Measurements from ENCODE around the gene IRAK2. TPM values are rescaled to one million over a fixed set of nuclear protein-coding genes. Genes with fewer than 3 reads are reported as not detected.
"Not testable (repeated sequence)": the region's sequence is repeated elsewhere in the genome, so short reads cannot be mapped to it uniquely, and the experiment has no call there.

IRAK2 gene
- total RNA-seq, 1 donor from 2014 or later = 5.1 TPM

DNA sequence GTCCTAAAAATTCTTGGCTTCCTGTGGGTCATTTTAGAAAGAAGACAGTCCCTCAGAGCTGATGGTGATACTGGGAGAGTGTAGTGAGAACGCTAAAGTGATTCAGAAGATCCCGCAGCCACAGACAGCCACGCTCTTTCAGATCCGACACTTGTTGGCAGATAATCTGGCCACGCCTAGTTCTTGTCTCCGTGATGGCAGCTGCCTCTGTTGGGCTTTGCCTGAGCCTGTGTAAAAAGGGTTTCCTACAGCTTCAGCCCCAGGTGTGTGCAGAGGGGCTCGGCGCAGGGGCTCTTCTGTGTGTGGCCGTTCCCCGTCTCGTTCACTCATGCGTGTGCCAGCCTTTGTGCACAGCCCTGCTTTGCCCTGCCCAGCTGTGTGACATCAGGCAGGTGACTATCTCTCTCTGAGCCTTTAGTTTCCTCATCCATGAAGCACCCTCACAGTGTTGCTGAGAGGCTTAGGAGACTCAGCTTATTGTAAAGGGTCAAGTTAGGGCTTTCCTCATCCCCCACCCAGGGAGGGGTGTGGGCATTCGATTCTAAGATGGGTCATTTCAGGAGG lies 6.3 kb downstream of the IRAK2 start:
- H3K4me3 Mint-ChIP-seq = no peak overlapping the region
- peaks cover 41% of the 10 kb centered on the region for H3K36me3 Mint-ChIP-seq (ENCODE audit: low read depth)
- no peaks in the 10 kb centered on the region for H3K27me3 Mint-ChIP-seq
- intact Hi-C loops (cut with micrococcal nuclease) = no loop called here
- H3K27ac Mint-ChIP-seq = peak overlapping the region; percentile 41
- H3K9me3 Mint-ChIP-seq = no peaks in the 10 kb centered on the region
- peaks cover 34% of the 10 kb centered on the region for H3K4me1 Mint-ChIP-seq
- DNase-seq = no peak

DNA sequence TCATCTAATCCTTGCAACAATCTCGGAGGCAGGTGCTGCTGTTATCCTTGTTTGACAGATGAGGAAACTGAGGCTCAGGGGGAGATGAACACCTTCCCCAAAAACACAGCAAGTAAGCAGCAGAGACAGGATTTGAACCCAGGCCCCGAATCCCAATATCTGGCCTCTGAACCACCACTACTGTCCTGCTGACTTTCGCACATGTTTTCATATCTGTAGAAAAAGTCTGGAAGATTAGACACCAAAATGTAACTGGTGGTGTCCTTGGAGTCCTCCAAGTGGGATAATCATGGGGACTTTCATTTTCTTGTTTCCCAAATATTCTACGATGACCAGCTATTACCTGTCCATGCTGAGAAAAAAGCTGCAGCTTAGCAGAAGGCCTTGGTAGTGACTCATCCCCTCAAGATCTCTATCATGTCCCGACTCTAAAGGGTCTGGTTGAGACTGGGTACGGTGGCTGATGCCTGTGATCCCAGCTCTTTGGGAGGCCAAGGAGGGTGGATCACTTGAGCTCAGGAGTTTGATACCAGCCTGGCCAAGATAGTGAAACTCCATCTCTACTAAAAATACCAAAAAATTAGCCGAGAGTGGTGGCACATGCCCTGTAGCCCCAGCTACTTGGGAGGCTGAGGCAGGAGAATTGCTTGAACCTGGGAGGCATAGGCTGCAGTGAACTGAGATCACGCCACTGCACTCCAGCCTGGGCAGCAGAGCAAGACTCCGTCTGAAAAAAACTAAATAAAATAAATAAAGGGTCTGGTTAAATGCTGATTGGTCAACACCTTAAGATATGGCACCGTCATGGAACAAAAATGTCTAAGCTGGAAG lies 8.6 kb downstream of the IRAK2 start:
- no peaks in the 10 kb centered on the region for H3K9me3 Mint-ChIP-seq
- H3K36me3 Mint-ChIP-seq (ENCODE audit: low read depth) = peaks cover 40% of the 10 kb centered on the region
- H3K27me3 Mint-ChIP-seq = no peaks in the 10 kb centered on the region
- peaks cover 22% of the 10 kb centered on the region for H3K4me1 Mint-ChIP-seq
- peak overlapping the region; percentile 87 for H3K27ac Mint-ChIP-seq
- intact Hi-C loops (cut with micrococcal nuclease) = loop anchor here (2.0 kb wide), 1 partner anchor 13 kb away; no protein-coding TSS in a partner anchor
- DNase-seq = no peak
- no peak overlapping the region for H3K4me3 Mint-ChIP-seq

DNA sequence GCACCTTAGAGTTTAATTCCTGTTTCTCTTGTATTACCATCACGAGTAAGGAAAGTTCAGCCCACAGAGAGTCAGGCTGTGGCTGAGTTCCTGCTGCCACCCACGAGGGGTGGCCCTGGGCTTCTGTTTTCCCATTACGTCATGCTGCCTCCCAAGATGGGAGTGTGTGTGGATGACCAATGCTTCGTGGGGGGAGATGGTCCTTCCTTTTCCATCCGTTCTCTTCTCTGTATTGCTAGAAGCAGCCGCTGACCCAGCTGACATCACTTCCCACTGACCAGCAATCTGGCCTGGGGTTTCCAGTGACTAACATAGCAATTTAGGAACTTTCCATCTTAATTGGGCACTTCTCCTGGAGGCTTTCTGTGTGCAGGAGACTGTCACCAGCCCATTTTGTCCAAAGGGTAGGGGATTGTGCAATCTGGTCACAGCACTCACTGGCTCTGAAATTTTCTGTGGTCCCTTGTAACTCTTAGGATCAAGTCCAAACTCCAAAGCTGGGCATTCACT lies 9.3 kb downstream of the IRAK2 start:
- intact Hi-C loops (cut with micrococcal nuclease) = loop anchor here (2.0 kb wide), 1 partner anchor 13 kb away; no protein-coding TSS in a partner anchor
- Mint-ChIP-seq H3K27me3 (no peaks in the 10 kb centered on the region), H3K27ac (peak overlapping the region; percentile 87), H3K4me3 (peak overlapping the region; percentile 52), H3K4me1 (peaks cover 19% of the 10 kb centered on the region), H3K36me3 (ENCODE audit: low read depth) (peaks cover 36% of the 10 kb centered on the region), H3K9me3 (no peaks in the 10 kb centered on the region)
- peak; percentile 56 for DNase-seq

DNA sequence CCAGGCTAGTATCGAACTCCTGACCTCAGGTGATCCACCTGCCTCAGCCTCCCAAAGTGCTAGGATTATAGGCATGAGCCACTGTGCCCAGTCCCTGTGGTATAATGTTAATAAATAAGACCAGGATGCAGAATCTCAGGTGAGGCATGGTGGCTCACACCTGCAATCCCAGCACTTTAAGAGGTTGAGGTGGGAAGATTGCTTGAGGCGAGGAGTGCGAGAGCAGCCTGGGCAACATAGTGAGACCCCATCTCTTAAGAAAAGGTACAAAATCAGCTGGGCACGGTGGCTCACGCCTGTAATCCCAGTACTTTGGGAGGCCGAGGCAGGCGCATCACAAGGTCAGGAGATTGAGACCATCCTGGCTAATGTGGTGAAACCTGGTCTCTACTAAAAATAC lies 10.6 kb downstream of the IRAK2 start:
- DNase-seq; H3K27me3 Mint-ChIP-seq; H3K27ac Mint-ChIP-seq; intact Hi-C loops (cut with micrococcal nuclease); H3K9me3 Mint-ChIP-seq; H3K4me3 Mint-ChIP-seq: not testable (repeated sequence)
- H3K4me1 Mint-ChIP-seq = peaks cover 20% of the 10 kb centered on the region
- peaks cover 31% of the 10 kb centered on the region for H3K36me3 Mint-ChIP-seq (ENCODE audit: low read depth)

DNA sequence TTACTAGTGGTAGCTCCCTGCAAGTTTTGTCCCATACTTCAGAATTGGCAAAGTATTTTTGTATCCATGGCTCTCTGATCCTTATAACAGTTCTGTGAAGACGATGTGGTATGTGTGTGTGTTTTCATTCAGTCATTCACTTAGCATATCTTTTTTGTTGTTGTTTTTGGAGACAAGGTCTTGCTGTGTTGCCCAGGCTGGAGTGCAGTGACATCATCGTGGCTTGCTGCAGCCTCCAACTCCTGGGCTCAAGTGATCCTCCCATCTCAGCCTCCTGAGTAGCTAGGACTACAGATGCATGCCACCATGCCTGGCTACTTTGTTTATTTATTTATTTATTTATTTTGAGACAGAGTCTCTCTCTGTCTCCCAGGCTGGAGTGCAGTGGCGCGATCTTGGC lies 11.4 kb downstream of the IRAK2 start:
- Mint-ChIP-seq H3K36me3 (ENCODE audit: low read depth) (peaks cover 26% of the 10 kb centered on the region), H3K4me1 (peaks cover 16% of the 10 kb centered on the region)
- intact Hi-C loops (cut with micrococcal nuclease); DNase-seq; H3K27ac Mint-ChIP-seq; H3K4me3 Mint-ChIP-seq; H3K9me3 Mint-ChIP-seq; H3K27me3 Mint-ChIP-seq: not testable (repeated sequence)

DNA sequence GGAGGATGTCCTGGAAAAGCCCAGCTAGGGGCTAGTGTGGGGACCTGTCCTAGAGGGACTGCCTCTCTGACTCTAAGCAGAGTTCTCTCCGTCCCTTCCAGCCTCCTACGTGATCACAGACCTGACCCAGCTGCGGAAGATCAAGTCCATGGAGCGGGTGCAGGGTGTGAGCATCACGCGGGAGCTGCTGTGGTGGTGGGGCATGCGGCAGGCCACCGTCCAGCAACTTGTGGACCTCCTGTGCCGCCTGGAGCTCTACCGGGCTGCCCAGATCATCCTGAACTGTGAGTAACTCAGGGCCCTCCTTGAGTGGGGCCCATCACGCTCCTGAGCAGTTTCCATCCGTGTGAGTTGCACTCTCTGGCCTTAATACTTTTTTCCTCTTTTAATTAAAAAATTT lies 13.0 kb downstream of the IRAK2 start:
- no peak overlapping the region for H3K27ac Mint-ChIP-seq
- no peaks in the 10 kb centered on the region for H3K9me3 Mint-ChIP-seq
- DNase-seq = no peak
- intact Hi-C loops (cut with micrococcal nuclease) = no loop called here
- H3K36me3 Mint-ChIP-seq (ENCODE audit: low read depth) = peaks cover 27% of the 10 kb centered on the region
- no peaks in the 10 kb centered on the region for H3K27me3 Mint-ChIP-seq
- H3K4me3 Mint-ChIP-seq = no peak overlapping the region
- peaks cover 21% of the 10 kb centered on the region for H3K4me1 Mint-ChIP-seq

DNA sequence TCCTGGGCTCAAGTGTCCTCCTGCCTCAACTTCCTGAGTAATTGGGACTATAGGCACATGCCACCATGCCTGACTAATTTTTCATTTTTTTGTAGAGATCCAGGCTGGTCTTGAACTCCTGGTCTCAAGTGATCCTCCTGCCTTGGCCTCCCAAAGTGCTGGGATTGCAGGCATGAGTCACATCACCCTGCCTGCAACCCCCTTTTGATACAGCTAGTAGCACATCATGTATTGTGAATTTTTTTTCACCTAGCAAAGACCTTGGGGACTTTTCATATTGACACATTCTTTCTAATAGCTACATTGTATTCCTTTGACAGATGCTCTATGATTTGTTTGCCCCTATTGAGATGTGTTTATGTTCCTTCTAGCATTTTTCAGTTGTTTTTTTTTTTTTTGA lies 14.2 kb downstream of the IRAK2 start:
- no peak for DNase-seq
- H3K27ac Mint-ChIP-seq = no peak overlapping the region
- peaks cover 13% of the 10 kb centered on the region for H3K4me1 Mint-ChIP-seq
- no peaks in the 10 kb centered on the region for H3K9me3 Mint-ChIP-seq
- H3K4me3 Mint-ChIP-seq = no peak overlapping the region
- intact Hi-C loops (cut with micrococcal nuclease) = no loop called here
- H3K27me3 Mint-ChIP-seq = no peaks in the 10 kb centered on the region
- H3K36me3 Mint-ChIP-seq (ENCODE audit: low read depth) = peaks cover 23% of the 10 kb centered on the region

DNA sequence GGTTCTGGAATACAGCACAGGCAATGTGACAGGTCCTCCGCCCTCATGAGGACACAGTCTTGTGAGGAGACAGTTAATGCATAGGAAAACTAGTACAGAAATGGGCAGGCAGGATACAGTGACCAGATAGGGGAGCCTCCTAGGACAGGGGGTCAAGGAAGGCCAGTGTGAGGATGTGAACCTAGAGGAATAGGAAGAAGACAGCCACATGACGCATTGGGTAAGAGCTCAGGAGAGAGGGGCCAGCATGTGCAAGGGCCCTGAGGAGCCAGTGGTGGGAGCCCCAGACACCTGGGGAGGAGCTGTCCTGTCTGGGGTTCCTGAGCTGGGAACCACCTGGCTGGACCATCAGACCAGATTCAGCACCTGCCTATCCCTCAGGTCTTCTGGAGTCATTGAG lies 15.6 kb downstream of the IRAK2 start:
- Mint-ChIP-seq H3K36me3 (ENCODE audit: low read depth) (peaks cover 21% of the 10 kb centered on the region), H3K9me3 (no peaks in the 10 kb centered on the region), H3K4me3 (no peak overlapping the region), H3K27me3 (no peaks in the 10 kb centered on the region), H3K27ac (no peak overlapping the region), H3K4me1 (peaks cover 11% of the 10 kb centered on the region)
- DNase-seq = no peak
- intact Hi-C loops (cut with micrococcal nuclease) = no loop called here

DNA sequence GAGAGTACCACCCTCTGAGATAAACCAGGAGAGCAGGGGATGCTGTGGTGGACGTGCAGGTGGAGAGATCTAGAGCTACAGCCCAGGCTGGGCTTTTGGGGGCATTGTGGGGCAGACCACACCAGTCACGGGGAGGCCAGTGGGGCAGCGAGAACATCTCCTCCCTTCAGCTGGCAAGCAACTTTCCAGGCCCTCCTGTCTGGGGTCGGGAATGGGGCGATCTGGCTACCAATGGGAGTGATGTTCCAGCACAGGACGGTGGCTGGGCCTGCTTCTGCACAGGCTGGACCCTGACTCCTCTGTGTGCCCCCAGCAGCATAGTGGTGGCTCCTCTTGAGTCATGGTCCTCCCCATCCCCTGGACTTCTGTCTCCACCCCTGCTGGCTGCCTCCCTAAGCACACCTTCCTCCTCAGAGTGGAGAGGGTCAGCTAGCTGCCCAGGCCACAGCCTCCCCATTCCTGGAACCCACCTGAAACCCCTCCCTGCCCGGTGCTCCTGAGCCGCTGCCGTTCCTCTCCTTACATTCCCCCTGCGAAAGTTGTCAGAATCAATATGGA lies 16.1 kb downstream of the IRAK2 start:
- H3K4me1 Mint-ChIP-seq = peaks cover 14% of the 10 kb centered on the region
- H3K27me3 Mint-ChIP-seq = no peaks in the 10 kb centered on the region
- H3K27ac Mint-ChIP-seq = no peak overlapping the region
- H3K36me3 Mint-ChIP-seq (ENCODE audit: low read depth) = peaks cover 20% of the 10 kb centered on the region
- no peak overlapping the region for H3K4me3 Mint-ChIP-seq
- intact Hi-C loops (cut with micrococcal nuclease) = no loop called here
- DNase-seq = no peak
- H3K9me3 Mint-ChIP-seq = no peaks in the 10 kb centered on the region

DNA sequence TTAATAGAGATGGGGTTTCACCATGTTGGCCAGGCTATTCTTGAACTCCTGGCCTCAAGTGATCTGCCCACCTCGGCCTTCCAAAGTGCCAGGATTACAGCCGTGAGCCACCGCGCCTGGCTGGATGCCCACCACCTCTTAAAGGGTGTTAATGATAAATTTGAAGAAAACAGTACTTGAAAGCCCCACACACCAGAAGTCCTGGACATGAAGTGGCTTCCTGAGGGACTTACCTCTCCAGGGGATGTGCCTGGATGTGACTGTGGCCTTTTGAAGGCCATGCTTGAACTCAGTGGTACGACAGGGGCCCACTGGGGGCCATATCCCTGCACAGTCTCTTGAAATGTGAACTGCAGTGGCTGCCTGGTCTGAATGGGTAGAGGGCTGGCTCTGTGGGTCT lies 18.2 kb downstream of the IRAK2 start:
- H3K36me3 Mint-ChIP-seq (ENCODE audit: low read depth) = peaks cover 25% of the 10 kb centered on the region
- no peak for DNase-seq
- intact Hi-C loops (cut with micrococcal nuclease) = no loop called here
- no peaks in the 10 kb centered on the region for H3K27me3 Mint-ChIP-seq
- no peaks in the 10 kb centered on the region for H3K9me3 Mint-ChIP-seq
- no peak overlapping the region for H3K27ac Mint-ChIP-seq
- peaks cover 30% of the 10 kb centered on the region for H3K4me1 Mint-ChIP-seq
- H3K4me3 Mint-ChIP-seq = no peak overlapping the region

DNA sequence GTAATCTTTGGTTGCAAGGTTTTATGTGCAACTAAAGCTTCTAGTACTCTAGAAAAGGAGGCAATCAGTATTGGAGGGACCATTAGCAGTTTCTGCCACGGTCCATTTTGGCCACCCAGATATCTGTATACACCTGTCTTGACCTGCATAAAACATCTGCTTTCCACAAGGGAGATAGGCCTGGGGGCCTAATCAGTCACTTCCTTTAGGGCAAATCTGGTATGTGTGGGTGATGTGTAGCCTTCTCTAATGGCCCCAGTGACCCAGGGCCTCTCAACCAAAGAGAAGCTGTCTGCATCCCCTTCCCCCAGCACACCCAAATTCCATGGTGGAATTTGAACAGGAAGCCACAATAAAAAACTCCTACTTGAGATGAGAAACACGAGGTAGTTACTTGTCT lies 19.5 kb downstream of the IRAK2 start:
- Mint-ChIP-seq H3K27me3 (no peaks in the 10 kb centered on the region), H3K4me1 (peaks cover 34% of the 10 kb centered on the region), H3K4me3 (no peak overlapping the region), H3K9me3 (no peaks in the 10 kb centered on the region), H3K36me3 (ENCODE audit: low read depth) (peaks cover 24% of the 10 kb centered on the region), H3K27ac (peak overlapping the region; percentile 4)
- intact Hi-C loops (cut with micrococcal nuclease) = no loop called here
- DNase-seq = no peak

DNA sequence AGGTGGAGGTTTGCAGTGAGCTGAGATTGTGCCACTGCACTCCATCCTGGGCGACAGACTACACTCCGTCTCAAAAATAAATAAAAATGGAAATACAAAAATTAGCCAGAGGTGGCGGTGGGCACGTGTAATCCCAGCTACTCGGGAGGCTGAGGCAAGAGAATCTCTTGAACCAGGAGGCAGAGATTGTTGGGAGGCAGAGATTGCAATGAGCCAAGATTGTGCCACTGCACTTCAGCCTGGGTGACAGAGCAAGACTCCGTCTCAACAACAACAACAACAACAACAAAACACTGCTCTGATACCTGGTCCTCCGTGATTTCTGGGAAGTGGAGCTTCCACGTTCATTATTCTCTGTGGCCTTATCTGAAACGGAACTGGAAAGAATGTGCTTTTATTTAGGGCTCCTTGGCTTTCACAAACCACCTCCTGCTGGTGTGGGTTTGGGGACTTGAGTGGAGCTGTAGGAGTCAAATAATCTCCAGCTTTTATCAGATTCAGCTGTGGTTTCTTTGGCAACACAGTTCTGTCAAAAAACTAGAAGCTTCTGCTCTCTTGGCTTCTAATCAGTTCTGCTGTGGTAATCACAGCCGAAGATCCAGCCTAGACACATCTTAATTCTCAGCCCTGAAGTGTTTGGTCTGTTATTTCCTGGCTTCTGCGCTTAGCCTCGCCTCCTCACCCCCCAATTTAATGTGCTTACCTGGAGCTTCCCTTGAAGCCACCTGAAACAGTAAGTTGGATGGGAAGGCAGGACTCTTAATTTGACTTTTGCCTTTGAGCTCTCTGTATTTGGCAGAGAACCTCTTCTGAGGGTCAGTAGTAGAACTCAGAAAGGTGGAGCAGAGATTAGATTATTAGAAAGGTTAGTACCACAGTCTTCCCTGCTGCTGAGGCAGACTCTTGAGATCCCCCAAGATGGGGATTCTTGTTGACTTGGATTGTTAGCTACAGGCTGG lies 21.4 kb downstream of the IRAK2 start:
- Mint-ChIP-seq H3K9me3 (no peaks in the 10 kb centered on the region), H3K36me3 (ENCODE audit: low read depth) (peaks cover 20% of the 10 kb centered on the region), H3K27me3 (no peaks in the 10 kb centered on the region), H3K4me1 (peaks cover 46% of the 10 kb centered on the region), H3K4me3 (peak overlapping the region; percentile 66), H3K27ac (peak overlapping the region; percentile 87)
- DNase-seq = peak; percentile 76
- intact Hi-C loops (cut with micrococcal nuclease) = loop anchor here (2.0 kb wide), 1 partner anchor 13 kb away; no protein-coding TSS in a partner anchor

DNA sequence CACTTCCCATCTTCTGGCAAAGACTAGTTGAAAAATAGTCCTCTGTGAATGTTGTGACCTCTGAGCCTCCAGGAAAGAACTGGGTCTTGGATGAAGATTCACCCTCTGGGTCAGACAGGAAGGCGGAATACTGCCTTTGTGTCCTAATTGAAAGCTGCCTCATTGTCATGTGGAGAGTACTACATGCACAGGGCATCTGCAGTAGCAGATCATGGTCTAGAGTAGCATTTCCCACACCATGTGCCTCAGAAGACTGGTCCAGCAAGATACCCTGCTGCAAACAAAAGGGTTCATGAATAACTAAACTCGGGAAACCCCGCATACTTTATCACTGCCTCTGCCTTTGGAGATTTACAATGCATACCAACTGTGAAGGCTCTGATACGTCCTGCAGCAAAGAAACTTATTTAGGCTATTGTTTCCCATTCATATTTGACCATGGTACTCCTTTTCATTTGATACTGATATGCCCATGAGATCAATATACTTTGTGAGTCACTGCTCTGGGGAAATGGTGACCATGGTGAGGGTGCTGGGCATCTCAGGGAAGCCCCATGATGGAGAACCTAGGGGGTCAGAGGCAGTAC lies 22.7 kb downstream of the IRAK2 start:
- intact Hi-C loops (cut with micrococcal nuclease) = loop anchor here (2.0 kb wide), 1 partner anchor 15 kb away; no protein-coding TSS in a partner anchor
- H3K4me3 Mint-ChIP-seq = peak overlapping the region; percentile 48
- H3K27me3 Mint-ChIP-seq = no peaks in the 10 kb centered on the region
- H3K9me3 Mint-ChIP-seq = no peaks in the 10 kb centered on the region
- peaks cover 17% of the 10 kb centered on the region for H3K36me3 Mint-ChIP-seq (ENCODE audit: low read depth)
- H3K27ac Mint-ChIP-seq = peak overlapping the region; percentile 66
- peak; percentile 55 for DNase-seq
- H3K4me1 Mint-ChIP-seq = peaks cover 53% of the 10 kb centered on the region

Measured in activated CD4-positive, alpha-beta T cell treated with anti-CD3 and anti-CD28 coated beads, Interleukin-2, amount 10 ng/mL, durations not matched to agents 24 days and 14 days (primary cell).